ENCODE data around the gene SLC19A1.

SLC19A1 gene

GRCh38 chr21:45482899-45483821 is 59.1 kb downstream of the SLC19A1 start:
- no peak for DNase-seq (ENCODE audit: low read depth)
- TF ChIP-seq CTCF (conservative IDR thresholded peaks at IDR 0.05; ENCODE audit: control insufficient read depth, insufficient read depth, low read depth, low read length) = no peak
- no peak overlapping the region for H3K4me3 ChIP-seq (ENCODE audit: control insufficient read depth, low read depth, low read length)

GRCh38 chr21:45481977-45482898 is 60.0 kb downstream of the SLC19A1 start:
- no peak for TF ChIP-seq CTCF (conservative IDR thresholded peaks at IDR 0.05; ENCODE audit: control insufficient read depth, insufficient read depth, low read depth, low read length)
- no peak overlapping the region for H3K4me3 ChIP-seq (ENCODE audit: control insufficient read depth, low read depth, low read length)
- DNase-seq (ENCODE audit: low read depth) = no peak

- TF ChIP-seq CTCF (conservative IDR thresholded peaks at IDR 0.05; ENCODE audit: control insufficient read depth, insufficient read depth, low read depth, low read length) = no peak
- DNase-seq (ENCODE audit: low read depth) = no peak
- H3K4me3 ChIP-seq (ENCODE audit: control insufficient read depth, low read depth, low read length) = no peak overlapping the region
Measured at GRCh38 chr21:45481566-45481965, 60.7 kb downstream of the SLC19A1 start.

GRCh38 chr21:45480701-45481500 is 61.3 kb downstream of the SLC19A1 start:
- DNase-seq (ENCODE audit: low read depth) = no peak
- no peak overlapping the region for H3K4me3 ChIP-seq (ENCODE audit: control insufficient read depth, low read depth, low read length)
- no peak for TF ChIP-seq CTCF (conservative IDR thresholded peaks at IDR 0.05; ENCODE audit: control insufficient read depth, insufficient read depth, low read depth, low read length)

GRCh38 chr21:45479691-45480675 is 62.3 kb downstream of the SLC19A1 start:
- H3K4me3 ChIP-seq (ENCODE audit: control insufficient read depth, low read depth, low read length) = no peak overlapping the region
- DNase-seq (ENCODE audit: low read depth) = no peak
- no peak for TF ChIP-seq CTCF (conservative IDR thresholded peaks at IDR 0.05; ENCODE audit: control insufficient read depth, insufficient read depth, low read depth, low read length)

All from fibroblast of mammary gland (primary cell).